Measurements from ENCODE around the gene ANKRD60.

Gene ANKRD60

GRCh38 chr20:58208944-58209343, 19.5 kb downstream of the ANKRD60 start:
- no peak overlapping the region for H3K9ac ChIP-seq (ENCODE audit: low read length in 2 of 2)
- H3K4me3 ChIP-seq (ENCODE audit: low read length in 2 of 2) = no peak overlapping the region
- H3K9me3 ChIP-seq (ENCODE audit: control insufficient read depth in 2 of 2, low read length in 2 of 2) = no peaks in the 10 kb centered on the region
- peaks cover 6 to 13% of the 10 kb centered on the region in 2 donors for H3K27me3 ChIP-seq (ENCODE audit: control insufficient read depth in 1 of 2, insufficient read depth in 2 of 2, low read length in 2 of 2)
- peaks cover 3% of the 10 kb centered on the region for H3K4me1 ChIP-seq (ENCODE audit: control insufficient read depth, insufficient read depth, low read length)
- no peak overlapping the region for H3K27ac ChIP-seq (ENCODE audit: low read length)
- H3K36me3 ChIP-seq (ENCODE audit: control insufficient read depth in 2 of 2, insufficient read depth in 2 of 2, low read length in 2 of 2) = no peaks in the 10 kb centered on the region

GRCh38 chr20:58205850-58206249, 22.6 kb downstream of the ANKRD60 start:
- Histone ChIP-seq H3K4me3 (ENCODE audit: low read length in 2 of 2) (no peak overlapping the region), H3K27me3 (ENCODE audit: control insufficient read depth in 1 of 2, insufficient read depth in 2 of 2, low read length in 2 of 2) (peaks cover 4 to 6% of the 10 kb centered on the region in 2 donors), H3K4me1 (ENCODE audit: control insufficient read depth, insufficient read depth, low read length) (no peaks in the 10 kb centered on the region), H3K9ac (ENCODE audit: low read length in 2 of 2) (no peak overlapping the region), H3K27ac (ENCODE audit: low read length) (no peak overlapping the region), H3K36me3 (ENCODE audit: control insufficient read depth in 2 of 2, insufficient read depth in 2 of 2, low read length in 2 of 2) (no peaks in the 10 kb centered on the region), H3K9me3 (ENCODE audit: control insufficient read depth in 2 of 2, low read length in 2 of 2) (no peaks in the 10 kb centered on the region)

GRCh38 chr20:58202044-58202443, 26.4 kb downstream of the ANKRD60 start:
- Histone ChIP-seq H3K4me1 (ENCODE audit: control insufficient read depth, insufficient read depth, low read length) (no peaks in the 10 kb centered on the region), H3K9me3 (ENCODE audit: control insufficient read depth in 2 of 2, low read length in 2 of 2) (no peaks in the 10 kb centered on the region), H3K36me3 (ENCODE audit: control insufficient read depth in 2 of 2, insufficient read depth in 2 of 2, low read length in 2 of 2) (no peaks in the 10 kb centered on the region), H3K27ac (ENCODE audit: low read length) (no peak overlapping the region), H3K9ac (ENCODE audit: low read length in 2 of 2) (no peak overlapping the region), H3K4me3 (ENCODE audit: low read length in 2 of 2) (no peak overlapping the region), H3K27me3 (ENCODE audit: control insufficient read depth in 1 of 2, insufficient read depth in 2 of 2, low read length in 2 of 2) (peaks cover 0 to 2% of the 10 kb centered on the region in 2 donors)

- no peaks in the 10 kb centered on the region for H3K36me3 ChIP-seq (ENCODE audit: control insufficient read depth in 2 of 2, insufficient read depth in 2 of 2, low read length in 2 of 2)
- no peak overlapping the region for H3K9ac ChIP-seq (ENCODE audit: low read length in 2 of 2)
- no peaks in the 10 kb centered on the region for H3K9me3 ChIP-seq (ENCODE audit: control insufficient read depth in 2 of 2, low read length in 2 of 2)
- H3K27ac ChIP-seq (ENCODE audit: low read length) = no peak overlapping the region
- H3K4me3 ChIP-seq (ENCODE audit: low read length in 2 of 2) = no peak overlapping the region
- H3K4me1 ChIP-seq (ENCODE audit: control insufficient read depth, insufficient read depth, low read length) = no peaks in the 10 kb centered on the region
- H3K27me3 ChIP-seq (ENCODE audit: control insufficient read depth in 1 of 2, insufficient read depth in 2 of 2, low read length in 2 of 2) = peaks cover 0 to 2% of the 10 kb centered on the region in 2 donors
Measured at GRCh38 chr20:58201616-58202015, 26.8 kb downstream of the ANKRD60 start.

GRCh38 chr20:58199469-58199868, 29.0 kb downstream of the ANKRD60 start:
- H3K9ac ChIP-seq (ENCODE audit: low read length in 2 of 2) = no peak overlapping the region
- H3K27ac ChIP-seq (ENCODE audit: low read length) = no peak overlapping the region
- H3K4me1 ChIP-seq (ENCODE audit: control insufficient read depth, insufficient read depth, low read length) = no peaks in the 10 kb centered on the region
- no peak overlapping the region for H3K4me3 ChIP-seq (ENCODE audit: low read length in 2 of 2)
- H3K9me3 ChIP-seq (ENCODE audit: control insufficient read depth in 2 of 2, low read length in 2 of 2) = no peaks in the 10 kb centered on the region
- peaks cover 0 to 2% of the 10 kb centered on the region in 2 donors for H3K27me3 ChIP-seq (ENCODE audit: control insufficient read depth in 1 of 2, insufficient read depth in 2 of 2, low read length in 2 of 2)
- H3K36me3 ChIP-seq (ENCODE audit: control insufficient read depth in 2 of 2, insufficient read depth in 2 of 2, low read length in 2 of 2) = no peaks in the 10 kb centered on the region

GRCh38 chr20:58198901-58199355, 29.5 kb downstream of the ANKRD60 start:
- Histone ChIP-seq H3K9me3 (ENCODE audit: control insufficient read depth in 2 of 2, low read length in 2 of 2) (no peaks in the 10 kb centered on the region), H3K4me1 (ENCODE audit: control insufficient read depth, insufficient read depth, low read length) (no peaks in the 10 kb centered on the region), H3K27me3 (ENCODE audit: control insufficient read depth in 1 of 2, insufficient read depth in 2 of 2, low read length in 2 of 2) (peaks cover 0 to 2% of the 10 kb centered on the region in 2 donors), H3K4me3 (ENCODE audit: low read length in 2 of 2) (no peak overlapping the region), H3K9ac (ENCODE audit: low read length in 2 of 2) (no peak overlapping the region), H3K36me3 (ENCODE audit: control insufficient read depth in 2 of 2, insufficient read depth in 2 of 2, low read length in 2 of 2) (no peaks in the 10 kb centered on the region), H3K27ac (ENCODE audit: low read length) (no peak overlapping the region)

- H3K9ac ChIP-seq (ENCODE audit: low read length in 2 of 2) = no peak overlapping the region
- H3K9me3 ChIP-seq (ENCODE audit: control insufficient read depth in 2 of 2, low read length in 2 of 2) = no peaks in the 10 kb centered on the region
- H3K36me3 ChIP-seq (ENCODE audit: control insufficient read depth in 2 of 2, insufficient read depth in 2 of 2, low read length in 2 of 2) = no peaks in the 10 kb centered on the region
- no peaks in the 10 kb centered on the region for H3K4me1 ChIP-seq (ENCODE audit: control insufficient read depth, insufficient read depth, low read length)
- no peak overlapping the region for H3K4me3 ChIP-seq (ENCODE audit: low read length in 2 of 2)
- H3K27me3 ChIP-seq (ENCODE audit: control insufficient read depth in 1 of 2, insufficient read depth in 2 of 2, low read length in 2 of 2) = peaks cover 2% of the 10 kb centered on the region in 2 donors
- no peak overlapping the region for H3K27ac ChIP-seq (ENCODE audit: low read length)
Measured at GRCh38 chr20:58198384-58198783, 30.1 kb downstream of the ANKRD60 start.

GRCh38 chr20:58197185-58197469, 31.3 kb downstream of the ANKRD60 start:
- Histone ChIP-seq H3K36me3 (ENCODE audit: control insufficient read depth in 2 of 2, insufficient read depth in 2 of 2, low read length in 2 of 2) (no peaks in the 10 kb centered on the region), H3K9ac (ENCODE audit: low read length in 2 of 2) (no peak overlapping the region), H3K9me3 (ENCODE audit: control insufficient read depth in 2 of 2, low read length in 2 of 2) (no peaks in the 10 kb centered on the region), H3K4me3 (ENCODE audit: low read length in 2 of 2) (no peak overlapping the region), H3K27me3 (ENCODE audit: control insufficient read depth in 1 of 2, insufficient read depth in 2 of 2, low read length in 2 of 2) (peaks cover 7 to 9% of the 10 kb centered on the region in 2 donors), H3K27ac (ENCODE audit: low read length) (no peak overlapping the region), H3K4me1 (ENCODE audit: control insufficient read depth, insufficient read depth, low read length) (no peaks in the 10 kb centered on the region)

GRCh38 chr20:58196402-58197184, 31.9 kb downstream of the ANKRD60 start:
- H3K27ac ChIP-seq (ENCODE audit: low read length) = no peak overlapping the region

GRCh38 chr20:58195047-58195446, 33.4 kb downstream of the ANKRD60 start:
- Histone ChIP-seq H3K27ac (ENCODE audit: low read length) (no peak overlapping the region), H3K36me3 (ENCODE audit: control insufficient read depth in 2 of 2, insufficient read depth in 2 of 2, low read length in 2 of 2) (no peaks in the 10 kb centered on the region), H3K4me3 (ENCODE audit: low read length in 2 of 2) (no peak overlapping the region), H3K4me1 (ENCODE audit: control insufficient read depth, insufficient read depth, low read length) (no peaks in the 10 kb centered on the region), H3K9me3 (ENCODE audit: control insufficient read depth in 2 of 2, low read length in 2 of 2) (no peaks in the 10 kb centered on the region), H3K27me3 (ENCODE audit: control insufficient read depth in 1 of 2, insufficient read depth in 2 of 2, low read length in 2 of 2) (peaks cover 7 to 10% of the 10 kb centered on the region in 2 donors), H3K9ac (ENCODE audit: low read length in 2 of 2) (no peak overlapping the region)

More at GRCh38 chr20:58196402-58197184, 31.9 kb downstream of the ANKRD60 start:
- no peaks in the 10 kb centered on the region for H3K36me3 ChIP-seq (ENCODE audit: control insufficient read depth in 2 of 2, insufficient read depth in 2 of 2, low read length in 2 of 2)
- H3K9ac ChIP-seq (ENCODE audit: low read length in 2 of 2) = no peak overlapping the region
- H3K27me3 ChIP-seq (ENCODE audit: control insufficient read depth in 1 of 2, insufficient read depth in 2 of 2, low read length in 2 of 2) = peaks cover 7 to 10% of the 10 kb centered on the region in 2 donors
- no peaks in the 10 kb centered on the region for H3K4me1 ChIP-seq (ENCODE audit: control insufficient read depth, insufficient read depth, low read length)
- H3K9me3 ChIP-seq (ENCODE audit: control insufficient read depth in 2 of 2, low read length in 2 of 2) = no peaks in the 10 kb centered on the region
- no peak overlapping the region for H3K4me3 ChIP-seq (ENCODE audit: low read length in 2 of 2)

- no peaks in the 10 kb centered on the region for H3K9me3 ChIP-seq (ENCODE audit: control insufficient read depth in 2 of 2, low read length in 2 of 2)
- H3K4me1 ChIP-seq (ENCODE audit: control insufficient read depth, insufficient read depth, low read length) = no peaks in the 10 kb centered on the region
- no peak overlapping the region for H3K9ac ChIP-seq (ENCODE audit: low read length in 2 of 2)
- no peak overlapping the region for H3K4me3 ChIP-seq (ENCODE audit: low read length in 2 of 2)
- no peak overlapping the region for H3K27ac ChIP-seq (ENCODE audit: low read length)
- H3K27me3 ChIP-seq (ENCODE audit: control insufficient read depth in 1 of 2, insufficient read depth in 2 of 2, low read length in 2 of 2) = peaks cover 7 to 10% of the 10 kb centered on the region in 2 donors
- H3K36me3 ChIP-seq (ENCODE audit: control insufficient read depth in 2 of 2, insufficient read depth in 2 of 2, low read length in 2 of 2) = no peaks in the 10 kb centered on the region
Measured at GRCh38 chr20:58194175-58194791, 34.2 kb downstream of the ANKRD60 start.

All from stomach smooth muscle (tissue), 2 donors.